ENCODE measurements around the gene ITGAD.

The ITGAD gene

GRCh38 chr16:31393056-31393455 lies at the start of gene ITGAD:
ITGAD (plus strand) TSS chr16:31393335; CDS start chr16:31393361, 26 bp downstream.
- DNase-seq (ENCODE audit: low read depth) = no peak

GRCh38 chr16:31344712-31345111 lies 48.4 kb upstream of the ITGAD start:
- DNase-seq (ENCODE audit: low read depth) = no peak

GRCh38 chr16:31347445-31347844 lies 45.7 kb upstream of the ITGAD start:
- no peak for DNase-seq (ENCODE audit: low read depth)

GRCh38 chr16:31348579-31348978 lies 44.6 kb upstream of the ITGAD start:
- no peak for DNase-seq (ENCODE audit: low read depth)

GRCh38 chr16:31350275-31351005 lies 42.7 kb upstream of the ITGAD start:
- DNase-seq (ENCODE audit: low read depth) = no peak

GRCh38 chr16:31351246-31351941 lies 41.7 kb upstream of the ITGAD start:
- DNase-seq (ENCODE audit: low read depth) = no peak

- DNase-seq (ENCODE audit: low read depth) = no peak
Measured at GRCh38 chr16:31351942-31352325, 41.2 kb upstream of the ITGAD start.

DNA sequence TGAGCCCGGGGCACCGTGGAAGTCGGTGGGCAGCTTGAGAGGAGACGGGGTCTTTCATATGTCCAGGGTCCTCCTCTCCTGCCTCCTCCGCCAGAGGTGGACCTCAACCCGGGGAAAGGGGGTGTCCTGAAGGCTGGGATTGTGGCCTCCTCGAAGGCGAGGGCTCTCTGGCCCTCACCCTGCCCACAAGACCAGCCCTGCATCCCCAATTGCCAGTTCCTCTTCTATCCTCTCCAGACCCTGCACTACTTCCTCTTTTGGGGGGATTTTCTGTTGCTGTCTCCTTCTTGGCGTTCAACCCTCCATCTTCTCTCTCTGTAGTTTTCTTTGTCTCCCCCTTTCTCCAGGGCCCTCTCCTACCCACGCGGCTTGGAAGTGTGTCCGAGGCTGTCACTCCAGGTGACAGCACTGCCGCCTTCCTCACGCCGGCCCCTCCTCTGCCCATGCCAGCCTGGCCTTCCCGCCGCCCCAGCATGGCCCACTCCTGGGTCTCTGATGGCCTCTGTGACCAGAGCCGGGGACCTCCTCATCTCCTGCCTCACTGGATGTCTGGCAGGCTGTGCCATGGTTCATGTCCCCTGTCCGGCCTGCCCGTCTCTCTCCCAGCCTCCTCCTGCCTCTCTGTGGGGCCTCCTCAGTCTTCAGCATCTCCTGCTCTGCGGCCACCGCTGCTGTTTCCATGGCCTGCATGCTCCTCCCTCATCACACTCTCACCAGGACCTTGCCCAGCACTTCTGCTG lies 40.6 kb upstream of the ITGAD start:
- no peak for DNase-seq (ENCODE audit: low read depth)

- DNase-seq (ENCODE audit: low read depth) = peak; percentile 34
Measured at GRCh38 chr16:31354394-31355291, 38.5 kb upstream of the ITGAD start, which contains the start of gene ITGAX. ITGAX (plus strand) TSS chr16:31355176; CDS start chr16:31355255, 79 bp downstream.

DNA sequence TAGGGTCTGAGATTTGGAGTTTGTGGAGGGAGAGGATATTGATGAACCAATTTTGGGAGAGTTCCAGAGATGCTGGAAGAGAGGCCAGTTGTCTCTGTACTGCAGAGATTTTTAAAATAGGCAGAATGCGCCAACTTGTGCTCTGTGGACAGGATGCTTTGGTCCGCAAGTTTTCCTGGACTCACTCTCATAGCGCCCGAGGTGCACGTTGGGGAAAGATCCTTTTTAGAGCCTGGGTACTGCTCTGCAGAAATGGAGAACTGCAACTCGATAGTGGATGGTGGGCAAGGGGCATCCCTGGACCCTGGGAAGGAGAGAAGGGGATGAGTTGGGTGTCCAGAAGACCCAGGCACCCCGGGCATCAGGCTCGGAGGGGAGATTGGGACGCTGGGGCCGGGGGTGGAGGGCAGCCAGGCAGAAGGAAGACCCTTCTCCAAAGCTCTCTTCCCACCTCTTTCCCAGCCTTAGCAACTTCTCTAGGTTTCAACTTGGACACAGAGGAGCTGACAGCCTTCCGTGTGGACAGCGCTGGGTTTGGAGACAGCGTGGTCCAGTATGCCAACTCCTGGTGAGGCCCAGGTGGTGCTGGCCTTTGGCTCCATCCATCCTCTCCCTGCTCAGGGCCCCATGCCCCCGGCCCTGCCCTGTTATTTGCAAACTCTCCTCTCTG lies 37.6 kb upstream of the ITGAD start:
- DNase-seq (ENCODE audit: low read depth) = no peak

DNA sequence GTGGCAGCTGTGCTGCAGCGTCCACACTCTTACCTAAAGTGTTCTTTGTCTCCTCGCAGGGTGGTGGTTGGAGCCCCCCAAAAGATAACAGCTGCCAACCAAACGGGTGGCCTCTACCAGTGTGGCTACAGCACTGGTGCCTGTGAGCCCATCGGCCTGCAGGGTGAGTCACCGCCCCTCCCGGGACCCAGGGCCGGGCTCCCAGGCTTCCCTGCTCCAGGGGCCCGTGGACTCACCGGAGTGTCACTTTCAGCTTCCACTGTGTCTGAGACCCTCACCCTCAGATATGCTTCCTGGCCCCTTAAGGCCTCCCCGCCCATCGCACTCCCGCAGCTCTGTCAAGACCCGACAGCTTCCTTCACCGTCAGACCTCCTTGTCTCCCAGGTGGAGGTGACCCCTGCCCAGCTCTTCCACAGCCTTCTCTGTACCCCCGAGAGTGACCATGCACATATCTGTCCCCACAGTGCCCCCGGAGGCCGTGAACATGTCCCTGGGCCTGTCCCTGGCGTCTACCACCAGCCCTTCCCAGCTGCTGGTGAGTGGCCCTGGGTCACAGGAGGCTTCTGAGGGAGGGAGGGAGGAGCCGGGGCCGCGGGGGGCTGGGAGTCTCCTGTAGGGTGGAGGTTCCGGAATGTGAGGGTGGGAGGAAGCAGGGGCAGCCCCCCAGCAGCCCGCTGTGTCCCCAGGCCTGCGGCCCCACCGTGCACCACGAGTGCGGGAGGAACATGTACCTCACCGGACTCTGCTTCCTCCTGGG lies 36.4 kb upstream of the ITGAD start:
- no peak for DNase-seq (ENCODE audit: low read depth)

- no peak for DNase-seq (ENCODE audit: low read depth)
Measured at GRCh38 chr16:31357324-31358109, 35.6 kb upstream of the ITGAD start.

GRCh38 chr16:31360251-31360650 lies 32.9 kb upstream of the ITGAD start:
- no peak for DNase-seq (ENCODE audit: low read depth)

DNA sequence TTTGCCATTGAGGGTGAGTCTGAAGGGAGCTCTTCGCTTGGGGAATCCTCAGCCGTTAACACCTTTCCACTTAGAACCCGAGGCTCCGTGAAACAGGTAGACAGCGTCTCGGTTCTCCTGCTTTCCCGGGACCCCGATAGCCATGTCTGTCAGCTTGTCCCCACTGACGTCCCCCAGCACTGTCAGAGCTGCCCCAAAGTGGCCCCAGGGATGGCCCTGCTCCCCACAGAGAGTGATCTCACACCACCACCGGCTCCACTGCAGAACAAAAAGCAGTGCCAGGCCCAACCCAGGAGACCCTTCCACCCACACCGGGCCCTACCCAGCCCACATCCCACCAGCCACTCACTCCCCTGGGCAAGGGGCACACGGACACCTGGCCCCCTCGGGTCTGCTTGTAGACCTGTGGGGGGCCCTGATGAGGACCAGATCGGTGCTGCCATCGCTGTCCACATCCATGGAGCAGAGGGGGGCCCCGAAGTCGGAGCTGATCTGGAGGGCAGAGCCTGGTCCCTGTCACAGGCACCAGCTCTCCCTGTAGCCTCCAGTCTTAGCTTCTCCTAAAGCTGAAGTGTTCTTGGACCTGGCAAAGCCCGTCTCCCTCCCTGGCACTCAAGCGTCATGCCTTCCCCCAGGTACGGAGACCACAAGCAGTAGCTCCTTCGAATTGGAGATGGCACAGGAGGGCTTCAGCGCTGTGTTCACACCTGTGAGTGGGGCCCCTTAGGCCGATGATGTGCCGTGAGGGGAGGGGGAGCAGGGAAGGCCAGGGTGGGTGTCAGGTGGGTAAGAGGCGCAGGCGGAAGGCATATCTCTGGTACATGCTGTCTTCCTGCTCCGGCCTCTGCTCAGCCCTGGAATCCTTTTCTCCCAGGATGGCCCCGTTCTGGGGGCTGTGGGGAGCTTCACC lies 31.7 kb upstream of the ITGAD start:
- no peak for DNase-seq (ENCODE audit: low read depth)

DNA sequence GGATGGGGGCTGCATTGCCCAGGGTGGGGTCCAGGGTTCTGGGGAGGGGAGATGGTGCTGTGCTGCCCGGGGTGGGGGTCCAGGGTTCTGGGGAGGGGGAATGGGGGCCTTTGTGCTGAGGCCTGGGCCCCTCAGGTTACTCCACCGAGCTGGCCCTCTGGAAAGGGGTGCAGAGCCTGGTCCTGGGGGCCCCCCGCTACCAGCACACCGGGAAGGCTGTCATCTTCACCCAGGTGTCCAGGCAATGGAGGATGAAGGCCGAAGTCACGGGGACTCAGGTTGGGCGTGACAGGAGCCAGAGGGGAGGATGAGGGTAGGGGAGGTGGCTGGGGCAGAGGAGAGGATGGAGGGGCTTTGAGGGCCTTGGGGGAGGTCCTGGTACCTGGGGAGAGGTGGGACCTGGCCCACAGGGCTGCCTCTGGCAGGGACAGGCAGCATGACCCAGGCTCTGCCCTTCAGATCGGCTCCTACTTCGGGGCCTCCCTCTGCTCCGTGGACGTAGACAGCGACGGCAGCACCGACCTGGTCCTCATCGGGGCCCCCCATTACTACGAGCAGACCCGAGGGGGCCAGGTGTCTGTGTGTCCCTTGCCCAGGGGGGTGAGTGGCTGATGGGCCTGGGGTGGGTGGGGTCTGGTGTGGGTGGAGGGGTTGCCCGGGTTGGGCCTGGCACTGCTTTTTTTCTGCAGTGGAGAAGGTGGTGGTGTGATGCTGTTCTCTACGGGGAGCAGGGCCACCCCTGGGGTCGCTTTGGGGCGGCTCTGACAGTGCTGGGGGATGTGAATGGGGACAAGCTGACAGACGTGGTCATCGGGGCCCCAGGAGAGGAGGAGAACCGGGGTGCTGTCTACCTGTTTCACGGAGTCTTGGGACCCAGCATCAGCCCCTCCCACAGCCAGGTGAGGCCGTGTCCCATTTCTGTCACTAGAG lies 30.4 kb upstream of the ITGAD start:
- no peak for DNase-seq (ENCODE audit: low read depth)

DNA sequence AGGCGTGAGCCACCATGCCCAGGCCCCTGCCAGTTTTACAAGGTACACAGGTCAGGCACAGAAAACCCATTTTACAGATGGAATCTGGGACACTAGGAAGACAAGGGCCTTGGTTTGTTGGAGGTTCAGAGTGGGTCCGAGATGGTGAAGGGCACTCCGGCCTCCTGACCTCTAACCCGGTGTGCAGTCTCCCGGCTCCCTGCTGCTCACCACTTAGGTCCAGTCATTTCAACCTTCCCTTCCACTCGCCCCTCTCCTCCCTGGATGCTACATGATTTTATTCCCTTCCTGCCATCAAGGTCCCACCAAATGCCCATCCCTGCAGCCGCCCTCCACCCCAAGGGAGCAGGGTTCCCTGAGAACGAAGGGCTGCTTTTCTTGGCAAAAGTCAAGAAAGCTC lies 29.4 kb upstream of the ITGAD start:
- no peak for DNase-seq (ENCODE audit: low read depth)

- no peak for DNase-seq (ENCODE audit: low read depth)
Measured at GRCh38 chr16:31364421-31364820, 28.7 kb upstream of the ITGAD start.

Measured in activated T-helper 9 cell treated with anti-CD3 and anti-CD28 coated beads, Interleukin-2, amount 50 U/mL, for 16 hours (primary cell).